Measurements from ENCODE around the gene TTLL11.
"Not testable (repeated sequence)": the region's sequence is repeated elsewhere in the genome, so short reads cannot be mapped to it uniquely, and the experiment has no call there.

Gene TTLL11

DNA sequence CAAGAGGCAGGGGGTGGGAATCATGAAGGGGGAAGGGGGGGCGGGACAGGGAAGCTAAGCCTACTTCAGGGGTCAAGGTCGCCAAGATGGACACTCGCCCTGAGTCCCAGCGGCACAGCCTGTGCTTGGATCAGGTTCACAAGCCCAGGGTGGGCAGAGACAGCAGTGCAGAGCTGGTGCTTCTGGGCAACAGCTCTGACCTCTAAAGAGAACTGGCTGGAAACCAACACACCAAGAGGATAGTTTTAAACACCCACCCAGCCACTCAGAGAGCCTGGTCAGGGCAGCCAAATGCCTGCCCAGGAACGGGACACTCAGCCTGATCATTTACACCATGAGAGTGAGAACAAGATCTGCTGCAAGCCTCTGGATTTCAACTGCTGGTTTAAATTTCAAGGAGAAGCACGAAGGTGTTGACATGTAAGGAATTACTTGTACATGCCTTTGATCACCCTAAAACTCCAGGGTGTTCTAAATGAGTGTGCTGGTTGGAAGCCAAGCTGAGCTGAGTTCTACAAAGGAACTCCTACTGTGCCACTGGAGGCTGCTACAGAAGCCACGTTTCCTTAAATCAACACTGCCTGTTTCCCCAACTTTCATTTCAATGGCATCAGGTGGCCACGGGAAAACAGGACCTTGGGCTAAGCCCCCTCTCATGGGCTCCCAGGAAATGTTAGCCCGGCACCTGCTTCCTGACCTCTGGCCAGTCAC lies 91.5 kb downstream of the TTLL11 start:
- no peak for DNase-seq (ENCODE audit: low spot score)

GRCh38 chr9:122000526-122000925 lies 92.6 kb downstream of the TTLL11 start:
- DNase-seq (ENCODE audit: low spot score) = not testable (repeated sequence)

- no peak for DNase-seq (ENCODE audit: low spot score)
Observed at GRCh38 chr9:121999556-121999955, 93.6 kb downstream of the TTLL11 start.

GRCh38 chr9:121998513-121999049 lies 94.5 kb downstream of the TTLL11 start:
- DNase-seq (ENCODE audit: low spot score) = peak; percentile 34

DNA sequence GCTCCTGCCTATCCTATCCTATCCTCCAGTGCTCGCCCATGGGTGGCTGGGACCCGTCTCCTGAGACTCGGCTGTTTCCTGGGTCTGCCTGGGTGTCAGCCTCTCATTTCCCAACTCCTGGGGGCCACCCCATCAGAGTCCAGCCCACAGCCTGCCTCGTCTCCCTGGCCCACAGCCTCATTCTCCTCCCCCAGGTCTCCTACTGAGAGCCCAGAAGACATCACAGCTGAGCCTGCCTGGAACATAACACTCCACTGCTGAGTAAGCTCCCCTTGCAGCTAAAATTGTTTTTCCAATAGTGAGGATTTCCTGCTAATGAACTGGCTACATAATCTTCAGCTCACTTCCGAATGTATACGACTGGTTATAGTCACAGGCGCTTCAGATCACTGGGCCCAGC lies 95.3 kb downstream of the TTLL11 start:
- no peak for DNase-seq (ENCODE audit: low spot score)

DNA sequence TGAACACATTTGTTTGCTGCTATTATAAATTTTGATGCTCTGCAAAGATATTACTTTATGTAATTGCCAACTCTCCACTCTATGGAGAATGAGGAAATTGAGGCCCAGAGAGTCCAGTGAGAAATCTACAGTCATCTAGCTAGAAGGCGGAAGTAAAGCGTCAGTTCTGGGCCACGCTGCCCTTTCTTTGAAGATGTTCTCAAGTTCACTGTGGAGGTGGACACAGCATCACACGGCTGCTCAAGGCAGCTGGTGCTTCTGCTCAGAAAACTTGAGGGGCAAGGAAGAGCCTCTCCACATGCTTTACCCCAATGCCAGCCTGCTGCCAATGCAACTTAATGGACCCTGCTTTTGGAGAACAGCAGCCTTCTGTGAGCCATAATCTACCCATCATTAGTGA lies 96.3 kb downstream of the TTLL11 start:
- DNase-seq (ENCODE audit: low spot score) = no peak

DNA sequence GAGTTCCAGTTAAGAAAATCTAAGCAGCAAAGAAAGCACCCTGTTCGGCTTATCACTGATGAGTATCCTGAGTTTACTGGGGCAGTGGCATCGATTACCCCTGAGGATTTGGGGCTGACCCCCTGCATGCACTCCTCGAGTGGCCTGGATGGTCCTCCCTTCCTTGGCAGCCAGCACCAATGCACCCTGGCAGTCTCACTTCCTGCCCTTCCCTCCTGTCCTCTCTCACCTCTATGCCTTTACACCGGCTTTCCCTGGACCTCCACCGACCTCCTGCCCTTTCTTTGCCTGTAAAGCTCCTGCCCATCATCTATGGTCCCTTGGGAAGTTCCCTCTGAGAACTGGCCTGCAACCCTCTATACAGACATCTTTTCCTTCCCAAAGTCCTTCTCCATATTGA lies 97.1 kb downstream of the TTLL11 start:
- DNase-seq (ENCODE audit: low spot score) = no peak

DNA sequence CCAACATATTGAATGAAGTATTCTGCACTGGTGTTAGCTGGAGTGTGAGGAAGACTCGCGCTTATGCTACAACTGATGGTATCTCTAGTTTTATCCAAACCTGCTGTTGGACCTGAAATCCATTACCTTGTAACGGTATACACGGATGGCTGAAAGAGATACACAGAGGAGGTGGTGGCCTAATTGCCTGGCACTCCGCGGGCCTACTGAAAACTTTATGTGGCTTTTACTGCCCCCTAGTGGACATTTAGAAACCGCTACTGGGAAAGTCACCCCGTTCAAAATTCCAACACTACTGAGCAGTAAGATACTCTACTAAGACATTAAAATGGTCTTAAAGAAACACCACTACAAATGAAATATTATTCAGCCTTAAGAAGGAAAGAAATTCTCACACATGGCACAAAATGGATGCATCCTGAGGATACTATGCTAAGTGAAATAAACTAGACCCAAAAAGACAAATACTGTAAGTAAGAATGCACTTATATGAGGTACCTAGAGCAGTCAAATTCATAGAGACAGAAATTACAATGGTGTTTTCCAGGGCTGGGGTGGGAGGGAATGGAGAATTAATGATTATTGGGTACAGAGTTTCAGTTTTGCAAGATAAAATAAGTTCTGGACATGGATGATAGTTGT lies 100.4 kb downstream of the TTLL11 start:
- DNase-seq (ENCODE audit: low spot score) = peak; percentile 61

DNA sequence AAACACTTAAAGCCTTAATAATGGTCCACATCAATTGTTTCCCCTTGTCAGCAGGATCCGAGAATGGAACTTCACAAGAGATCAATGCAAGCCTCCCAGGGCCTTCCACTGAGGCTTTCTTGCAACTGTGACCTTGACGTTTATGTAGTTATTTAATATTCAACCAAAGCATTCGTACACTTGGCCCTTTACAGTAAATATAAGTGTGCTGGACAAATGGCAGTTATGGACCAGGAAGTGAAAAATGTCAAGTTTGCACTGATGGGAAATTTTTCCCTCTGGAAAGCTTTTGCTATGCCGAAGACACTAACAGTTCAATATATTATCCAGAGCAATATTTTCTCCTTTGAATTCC lies 101.8 kb downstream of the TTLL11 start:
- no peak for DNase-seq (ENCODE audit: low spot score)

DNA sequence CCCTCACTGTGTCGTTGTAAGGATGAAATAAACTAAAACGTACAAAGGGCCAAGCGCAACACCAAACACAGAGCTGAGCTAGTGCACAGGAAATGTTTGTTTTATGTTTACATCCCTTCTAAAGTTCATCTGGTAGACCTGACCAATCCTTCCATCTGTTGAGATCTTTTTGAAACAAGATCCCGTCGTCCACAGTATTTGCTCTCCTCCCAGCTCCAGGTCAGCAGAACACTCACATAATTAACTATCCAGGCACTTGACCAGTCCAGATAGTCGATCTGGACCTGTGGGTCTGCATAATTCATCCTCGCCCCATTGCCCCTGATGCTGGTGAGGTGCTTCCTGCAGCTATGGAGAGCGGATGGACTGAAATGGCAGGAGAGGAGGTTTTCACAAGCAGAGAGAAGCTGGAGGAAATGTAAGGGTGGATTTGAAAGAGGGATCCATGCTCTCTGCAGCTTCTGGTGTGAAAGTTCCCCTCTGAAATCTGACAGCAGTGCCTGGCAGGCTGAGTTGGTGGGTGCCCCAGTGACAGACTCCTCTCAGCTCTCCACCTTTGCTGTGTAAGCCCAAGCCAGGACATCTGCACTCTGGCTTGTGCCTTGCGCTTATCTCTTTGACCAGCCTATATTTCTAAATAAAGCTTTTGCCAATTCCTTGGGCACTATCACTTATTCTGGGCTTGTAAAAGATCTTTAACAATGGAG lies 102.4 kb downstream of the TTLL11 start:
- no peak for DNase-seq (ENCODE audit: low spot score)

DNA sequence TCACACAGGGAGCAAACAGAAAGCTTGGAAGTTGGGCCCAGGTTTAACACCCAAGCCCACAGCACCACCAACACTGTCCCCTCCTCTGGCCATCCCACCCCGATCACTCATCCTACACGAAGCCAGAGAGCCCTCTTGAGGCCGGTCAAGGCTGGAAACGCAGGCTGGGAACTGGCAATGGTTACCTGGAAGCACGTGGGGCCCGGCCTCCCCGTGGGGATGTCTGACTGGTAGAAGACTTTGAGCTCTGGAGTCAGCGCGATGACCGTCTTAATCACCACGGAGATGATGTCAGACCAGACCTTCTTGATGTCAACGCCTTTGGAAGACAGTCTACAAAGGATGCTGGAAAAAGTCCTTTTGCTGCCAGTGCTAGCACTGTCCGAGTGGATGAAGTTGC lies 104.1 kb downstream of the TTLL11 start:
- no peak for DNase-seq (ENCODE audit: low spot score)

- no peak for DNase-seq (ENCODE audit: low spot score)
Observed at GRCh38 chr9:121987314-121987713, 105.8 kb downstream of the TTLL11 start.

DNA sequence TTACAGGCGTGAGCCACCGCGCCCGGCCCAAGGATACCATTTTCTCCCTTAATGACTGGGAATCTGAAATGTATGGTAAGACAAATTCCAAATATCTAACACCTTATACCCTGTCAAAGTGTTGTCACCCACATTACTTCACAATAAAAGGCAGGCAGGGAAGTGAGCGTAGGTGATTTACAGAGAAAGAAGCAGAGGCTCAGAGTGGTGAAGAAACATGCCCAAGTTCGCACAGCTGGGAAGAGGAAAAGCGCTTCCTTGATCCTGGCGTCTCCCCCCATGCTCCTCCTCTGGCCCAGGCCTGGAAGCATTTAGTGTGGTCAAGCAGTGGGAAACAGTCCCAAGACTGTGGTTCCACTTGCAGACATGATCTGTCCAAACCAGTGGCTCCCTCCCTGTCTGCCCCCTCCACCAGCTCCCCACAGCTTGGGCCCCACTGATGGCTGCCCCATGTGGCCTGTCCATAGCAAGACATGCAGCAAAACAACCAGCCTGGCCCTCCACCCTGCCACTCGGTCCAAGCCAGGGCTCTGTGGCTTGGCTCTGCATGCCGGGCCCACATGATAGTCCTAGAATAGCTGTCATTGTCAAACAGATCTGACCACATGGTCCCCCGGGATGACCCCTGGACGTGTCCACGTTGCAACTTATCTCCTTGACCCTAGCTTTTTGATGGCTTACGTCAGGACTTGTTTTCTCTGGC lies 107.2 kb downstream of the TTLL11 start:
- DNase-seq (ENCODE audit: low spot score) = no peak

DNA sequence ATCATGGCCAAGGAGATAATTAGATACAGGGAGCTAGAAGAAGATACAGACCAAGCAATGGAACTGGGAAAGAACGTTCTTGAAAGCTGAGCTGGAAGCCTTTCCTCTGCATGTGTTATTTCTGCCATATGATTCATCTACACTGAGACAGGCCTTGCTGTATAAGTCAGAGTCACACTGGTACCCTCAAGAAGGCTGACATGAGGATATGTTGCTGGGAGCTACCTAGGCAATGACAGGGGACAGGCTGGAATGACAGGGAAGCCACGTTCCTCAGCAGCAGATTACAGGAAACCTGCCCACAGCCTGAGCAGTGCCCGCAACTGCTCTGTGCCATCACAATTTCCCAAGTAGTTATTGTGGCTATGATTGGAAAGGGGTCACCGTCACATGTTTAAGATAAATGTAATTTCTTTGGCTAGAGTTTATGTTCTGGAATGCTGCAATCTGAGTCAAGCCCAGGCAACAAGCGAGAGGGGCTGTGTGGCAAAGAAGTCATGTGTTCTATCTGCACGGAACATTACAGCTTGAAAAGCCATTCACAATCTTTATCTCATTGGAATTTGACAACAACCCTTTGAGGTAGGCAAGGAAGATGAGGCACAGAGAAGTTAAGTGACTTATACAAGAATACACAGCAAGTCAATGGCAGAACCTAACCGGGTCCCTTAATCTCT lies 108.2 kb downstream of the TTLL11 start:
- DNase-seq (ENCODE audit: low spot score) = no peak

GRCh38 chr9:121983736-121984135 lies 109.4 kb downstream of the TTLL11 start:
- DNase-seq (ENCODE audit: low spot score) = no peak

- DNase-seq (ENCODE audit: low spot score) = no peak
Observed at GRCh38 chr9:121981118-121981883, 111.8 kb downstream of the TTLL11 start.

DNA sequence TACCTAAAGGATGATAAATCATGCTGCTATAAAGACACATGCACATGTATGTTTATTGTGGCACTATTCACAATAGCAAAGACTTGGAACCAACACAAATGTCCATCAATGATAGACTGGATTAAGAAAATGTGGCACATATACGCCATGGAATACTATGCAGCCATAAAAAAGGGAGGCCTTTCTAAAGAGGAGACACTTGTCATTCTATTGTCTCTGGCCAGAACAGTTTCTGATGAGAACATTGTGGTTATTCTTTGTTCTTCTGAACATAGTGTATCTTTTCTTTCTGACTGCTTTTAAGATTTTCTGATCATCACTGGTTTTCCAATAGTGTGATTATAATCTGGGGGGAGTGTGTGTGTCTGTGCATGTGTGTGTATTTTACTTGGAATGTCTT lies 112.4 kb downstream of the TTLL11 start:
- not testable (repeated sequence) for DNase-seq (ENCODE audit: low spot score)

GRCh38 chr9:121979736-121980135 lies 113.4 kb downstream of the TTLL11 start:
- DNase-seq (ENCODE audit: low spot score) = no peak

- DNase-seq (ENCODE audit: low spot score) = no peak
Observed at GRCh38 chr9:121976751-121977150, 116.4 kb downstream of the TTLL11 start.

GRCh38 chr9:121975801-121976277 lies 117.3 kb downstream of the TTLL11 start:
- peak; percentile 56 for DNase-seq (ENCODE audit: low spot score)

DNA sequence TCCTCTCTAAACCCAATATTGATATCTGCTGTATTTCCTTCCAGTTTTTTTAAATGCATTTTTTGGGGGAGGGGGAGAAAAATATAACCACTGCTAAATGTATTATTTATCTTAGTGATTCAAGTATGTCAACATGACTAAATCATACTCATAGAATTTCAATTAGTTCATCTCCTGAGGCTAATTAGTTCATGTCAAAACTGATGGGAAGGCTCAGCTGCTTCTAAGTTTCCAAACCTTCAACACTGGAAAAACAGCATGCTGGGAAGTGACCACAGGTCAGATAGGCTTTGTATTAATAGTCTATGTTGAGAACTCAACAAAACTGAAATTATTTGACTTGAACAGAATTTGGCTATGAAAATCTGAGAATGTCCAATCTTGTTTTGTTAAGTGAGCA lies 118.7 kb downstream of the TTLL11 start:
- DNase-seq (ENCODE audit: low spot score) = no peak

All from HuH-7.5 (cell line).